NCI-H526 (cell line): ENCODE results near the gene EMCN.
A peak's percentile ranks its signal among the peaks of the same experiment; 100 is the strongest.
"Not testable (repeated sequence)": the region's sequence is repeated elsewhere in the genome, so short reads cannot be mapped to it uniquely, and the experiment has no call there.

ENCODE experiments used
- DNase-seq, 2 experiments: peaks; one replicate each; lab custom pipeline; 2025; lab: John Stamatoyannopoulos, UW

Gene EMCN

GRCh38 chr4:100492129-100492528 is 25.7 kb downstream of the EMCN start:
- DNase-seq = no peak

- DNase-seq = no peak
Measured at GRCh38 chr4:100489305-100489704, 28.5 kb downstream of the EMCN start.

- DNase-seq = peak in 1 of 2 experiments; percentile 21
Measured at GRCh38 chr4:100486496-100486895, 31.3 kb downstream of the EMCN start.

- DNase-seq = no peak
Measured at GRCh38 chr4:100483796-100484195, 34.0 kb downstream of the EMCN start.

- DNase-seq = no peak
Measured at GRCh38 chr4:100479971-100480370, 37.9 kb downstream of the EMCN start.

- DNase-seq = no peak
Measured at GRCh38 chr4:100469555-100469954, 48.3 kb downstream of the EMCN start.

- no peak for DNase-seq
Measured at GRCh38 chr4:100466501-100466900, 51.3 kb downstream of the EMCN start.

GRCh38 chr4:100461807-100462605 is 55.8 kb downstream of the EMCN start:
- no peak for DNase-seq

- no peak for DNase-seq
Measured at GRCh38 chr4:100450449-100450848, 67.4 kb downstream of the EMCN start.

- no peak for DNase-seq
Measured at GRCh38 chr4:100431416-100431815, 86.4 kb downstream of the EMCN start.

- DNase-seq = no peak
Measured at GRCh38 chr4:100430451-100430850, 87.4 kb downstream of the EMCN start.

- DNase-seq = no peak
Measured at GRCh38 chr4:100429616-100430015, 88.2 kb downstream of the EMCN start.

- no peak for DNase-seq
Measured at GRCh38 chr4:100428051-100428450, 89.8 kb downstream of the EMCN start.

GRCh38 chr4:100424376-100424775 is 93.4 kb downstream of the EMCN start:
- no peak for DNase-seq

- no peak for DNase-seq
Measured at GRCh38 chr4:100422894-100423293, 94.9 kb downstream of the EMCN start.

GRCh38 chr4:100421361-100421978 is 96.4 kb downstream of the EMCN start:
- DNase-seq = peak in 1 of 2 experiments; percentile 43

- no peak for DNase-seq
Measured at GRCh38 chr4:100420571-100420970, 97.3 kb downstream of the EMCN start.

GRCh38 chr4:100417565-100417964 is 100.3 kb downstream of the EMCN start:
- no peak for DNase-seq

GRCh38 chr4:100414016-100414790 is 103.6 kb downstream of the EMCN start:
- DNase-seq = no peak

GRCh38 chr4:100391863-100392262 is 126.0 kb downstream of the EMCN start:
- DNase-seq = no peak

- DNase-seq = no peak
Measured at GRCh38 chr4:100391086-100391485, 126.7 kb downstream of the EMCN start.

- DNase-seq = no peak
Measured at GRCh38 chr4:100386270-100386669, 131.6 kb downstream of the EMCN start.

- DNase-seq = not testable (repeated sequence)
Measured at GRCh38 chr4:100380401-100380800, 137.4 kb downstream of the EMCN start.
